H1 (cell line): ENCODE results near the gene AHI1. TPM values are rescaled to one million over a fixed set of nuclear protein-coding genes. Genes with fewer than 3 reads are reported as not detected.

Experiments
- SRF ChIP-seq: IDR thresholded peaks from 2 replicates; pipeline ENCODE4 v1.6.1; 2011; ENCODE audit warnings: mild to moderate bottlenecking, low read depth, low read length, moderate library complexity
- ZNF274 ChIP-seq: IDR thresholded peaks from 2 replicates; pipeline ENCODE4 v1.7.0; 2012; ENCODE audit warnings: low read length, borderline replicate concordance; ENCODE audit errors: extremely low read depth
- polyA plus RNA-seq, 7 experiments: library from polyadenylated mRNA; depleted of rRNA in 3 of 7; stranded (reverse) in 5 of 7; unstranded in 2 of 7; fragments of >200 nt in 5 of 7; fragments of 200-250 nt in 2 of 7; gene quantifications; 1 replicate in 5 of 7; 2 replicates in 1 of 7; 4 replicates in 1 of 7; pipeline versions ENCODE4 v1.2.1 to v1.2.3, GENCODE V29; 2011 to 2013; ENCODE audit warnings: missing spikeins in 2 of 7, mixed read lengths in 2 of 7
- total RNA-seq: library from RNA; stranded (reverse); fragmentation: NEBNext Ultra II Directional; extraction: Animal tissue kit (Norgen Biotek cat#: 25700); gene quantifications from 2 replicates; pipeline ENCODE4 v1.2.1, GENCODE V29; 2021

The AHI1 gene
- total and polyA plus RNA-seq, 2 of the 8 experiments (the other 6 are each of a cell fraction or from before 2014, with no cell fraction given): 4.2 to 19.6 TPM

DNA sequence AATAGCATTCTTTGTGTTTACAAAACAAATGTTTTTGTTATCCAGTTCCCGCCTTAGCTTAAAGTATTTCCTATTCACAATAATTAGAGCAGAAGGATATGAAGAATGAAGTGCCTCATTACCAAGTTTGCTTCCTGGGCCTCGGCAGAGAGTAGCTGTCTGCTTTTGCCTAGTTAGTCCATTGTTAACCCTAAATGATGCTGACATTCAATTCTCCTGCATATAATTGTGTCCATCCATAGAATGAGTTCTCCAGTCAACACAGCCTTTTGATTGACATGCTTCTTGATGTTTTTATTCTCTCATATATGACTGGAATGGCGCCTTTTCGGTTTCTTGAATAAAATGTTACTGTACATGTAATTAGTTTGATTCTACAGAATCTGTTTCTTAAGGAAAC, 215.6 kb downstream of the AHI1 start (continued):
- no peak for TF ChIP-seq SRF
- no peak for TF ChIP-seq ZNF274
